Duodenal mucosa (tissue), 2 donors: ENCODE measurements around the gene HIGD1C.
"Not testable (repeated sequence)": the region's sequence is repeated elsewhere in the genome, so short reads cannot be mapped to it uniquely, and the experiment has no call there.

Source experiments
- H3K27ac ChIP-seq: one replicate; pipeline ENCODE4 v1.7.0; 2013; ENCODE audit warnings: low read depth, low read length
- H3K27me3 ChIP-seq, 2 donors: one replicate each; pipeline ENCODE4 v1.7.0; 2013; ENCODE audit warnings: low read length in 2 of 2, control low read depth in 1 of 2; ENCODE audit not compliant: insufficient read depth in 2 of 2, control insufficient read depth in 1 of 2
- H3K36me3 ChIP-seq, 2 donors: one replicate each; pipeline ENCODE4 v1.7.0; 2013; ENCODE audit warnings: low read length in 2 of 2, control low read depth in 1 of 2; ENCODE audit not compliant: insufficient read depth in 2 of 2, control insufficient read depth in 1 of 2
- H3K4me1 ChIP-seq, 2 donors: one replicate each; pipeline ENCODE4 v1.7.0; 2013; ENCODE audit warnings: low read length in 2 of 2, control low read depth in 1 of 2; ENCODE audit not compliant: insufficient read depth in 2 of 2, control insufficient read depth in 1 of 2
- H3K4me3 ChIP-seq, 2 donors: one replicate each; pipeline ENCODE4 v1.7.0; 2013; ENCODE audit warnings: low read length in 2 of 2, low read depth in 1 of 2
- H3K9ac ChIP-seq, 2 donors: one replicate each; pipeline ENCODE4 v1.7.0; 2013; ENCODE audit warnings: low read length in 2 of 2, low read depth in 1 of 2
- H3K9me3 ChIP-seq, 2 donors: one replicate each; pipeline ENCODE4 v1.7.0; 2013; ENCODE audit warnings: low read length in 2 of 2, control low read depth in 1 of 2; ENCODE audit not compliant: control insufficient read depth in 1 of 2

The HIGD1C gene

DNA sequence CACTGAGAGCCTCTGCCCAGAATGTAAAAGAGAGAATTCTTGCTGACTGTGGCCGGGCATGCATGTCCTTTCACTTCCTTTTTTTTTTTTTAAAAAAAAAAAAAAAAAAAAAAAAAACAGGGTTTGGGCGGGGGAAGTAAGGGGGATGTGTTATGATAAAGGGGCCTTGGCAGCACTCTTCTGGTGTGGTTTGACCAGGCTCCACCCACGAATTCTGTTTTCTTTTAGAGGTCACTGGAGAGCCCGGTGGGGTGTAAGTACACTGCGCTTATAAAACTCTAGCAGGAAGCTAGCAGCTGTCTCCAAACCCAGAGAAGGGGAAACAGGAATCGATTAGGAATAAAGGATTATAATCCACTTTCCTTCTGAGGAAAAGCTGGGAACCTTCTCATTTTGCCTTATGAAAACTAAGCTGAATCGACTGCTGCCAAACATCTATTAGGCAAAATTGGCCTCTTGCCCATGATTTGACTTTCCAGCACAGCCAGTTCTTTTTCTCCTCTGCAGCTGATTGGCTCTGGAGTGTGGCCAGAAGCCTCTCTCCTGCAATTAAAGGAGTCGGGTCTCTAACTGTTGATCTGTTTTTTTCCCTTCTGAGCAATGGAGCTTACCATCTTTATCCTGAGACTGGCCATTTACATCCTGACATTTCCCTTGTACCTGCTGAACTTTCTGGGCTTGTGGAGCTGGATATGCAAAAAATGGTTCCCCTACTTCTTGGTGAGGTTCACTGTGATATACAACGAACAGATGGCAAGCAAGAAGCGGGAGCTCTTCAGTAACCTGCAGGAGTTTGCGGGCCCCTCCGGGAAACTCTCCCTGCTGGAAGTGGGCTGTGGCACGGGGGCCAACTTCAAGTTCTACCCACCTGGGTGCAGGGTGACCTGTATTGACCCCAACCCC, 27.7 kb upstream of the HIGD1C start:
- Histone ChIP-seq H3K27me3 (no peaks in the 10 kb centered on the region), H3K27ac (peak overlapping the region; percentile 59), H3K9ac (peak overlapping the region; percentile 72 to 90), H3K36me3 (peaks cover 0 to 2% of the 10 kb centered on the region in 2 donors), H3K4me3 (peak overlapping the region; percentile 91 to 99), H3K4me1 (peaks cover 12 to 38% of the 10 kb centered on the region in 2 donors), H3K9me3 (no peaks in the 10 kb centered on the region)

- H3K4me1 ChIP-seq, result peaks cover 12 to 38% of the 10 kb centered on the region in 2 donors
- peak overlapping the region; percentile 48 for H3K27ac ChIP-seq
- peaks cover 0 to 7% of the 10 kb centered on the region in 2 donors for H3K36me3 ChIP-seq
- no peaks in the 10 kb centered on the region for H3K27me3 ChIP-seq
- H3K9ac ChIP-seq, result peak overlapping the region; percentile 72 to 90
- peak overlapping the region; percentile 91 to 99 for H3K4me3 ChIP-seq
- no peaks in the 10 kb centered on the region for H3K9me3 ChIP-seq
Measured at GRCh38 chr12:50925342-50925651, 27.0 kb upstream of the HIGD1C start.

GRCh38 chr12:50925920-50926319, 26.4 kb upstream of the HIGD1C start:
- Histone ChIP-seq H3K9ac (peak overlapping the region; percentile 72 to 90), H3K27ac (no peak overlapping the region), H3K4me3 (peak overlapping the region; percentile 91 to 99), H3K4me1 (peaks cover 12 to 41% of the 10 kb centered on the region in 2 donors), H3K36me3 (peaks cover 3 to 13% of the 10 kb centered on the region in 2 donors), H3K9me3 (no peaks in the 10 kb centered on the region), H3K27me3 (no peaks in the 10 kb centered on the region)

- Histone ChIP-seq H3K9ac (peak overlapping the region; percentile 72), H3K9me3 (no peaks in the 10 kb centered on the region), H3K27me3 (no peaks in the 10 kb centered on the region), H3K27ac (no peak overlapping the region), H3K36me3 (peaks cover 3 to 16% of the 10 kb centered on the region in 2 donors), H3K4me3 (peak overlapping the region; percentile 91 to 99), H3K4me1 (peaks cover 12 to 41% of the 10 kb centered on the region in 2 donors)
Measured at GRCh38 chr12:50926415-50926814, 25.9 kb upstream of the HIGD1C start.

GRCh38 chr12:50926932-50927331, 25.4 kb upstream of the HIGD1C start:
- not testable (repeated sequence) for H3K27me3 ChIP-seq, H3K9me3 ChIP-seq, H3K27ac ChIP-seq
- peaks cover 16 to 45% of the 10 kb centered on the region in 2 donors for H3K4me1 ChIP-seq
- peak overlapping the region; percentile 72 for H3K9ac ChIP-seq
- peak overlapping the region; percentile 91 to 99 for H3K4me3 ChIP-seq
- H3K36me3 ChIP-seq, result peaks cover 3 to 20% of the 10 kb centered on the region in 2 donors

GRCh38 chr12:50927356-50927755, 25.0 kb upstream of the HIGD1C start:
- H3K4me3 ChIP-seq, result peak overlapping the region; percentile 91 to 99

DNA sequence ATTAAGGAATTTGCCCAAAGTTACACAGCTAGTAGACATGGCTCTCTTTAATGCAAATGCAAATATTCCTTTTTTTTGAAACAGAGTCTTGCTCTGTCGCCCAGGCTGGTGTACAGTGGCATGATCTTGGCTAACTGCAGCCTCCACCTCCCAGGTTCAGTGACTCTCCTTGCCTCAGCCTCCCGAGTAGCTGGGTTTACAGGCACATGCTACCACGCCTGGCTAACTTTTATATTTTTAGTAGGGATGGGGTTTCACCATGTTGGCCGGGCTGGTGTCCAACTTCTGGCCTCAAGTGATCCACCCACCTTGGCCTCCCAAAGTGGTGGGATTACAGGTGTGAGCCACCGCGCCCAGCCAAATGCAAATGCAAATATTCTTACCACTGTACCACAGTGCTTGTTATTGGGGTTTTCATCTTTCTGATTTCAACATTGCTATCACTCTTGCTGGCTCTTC, 24.5 kb upstream of the HIGD1C start:
- no peaks in the 10 kb centered on the region for H3K9me3 ChIP-seq
- H3K36me3 ChIP-seq, result peaks cover 3 to 22% of the 10 kb centered on the region in 2 donors
- peaks cover 20 to 44% of the 10 kb centered on the region in 2 donors for H3K4me1 ChIP-seq
- peak overlapping the region; percentile 91 to 99 for H3K4me3 ChIP-seq
- H3K27ac ChIP-seq, result no peak overlapping the region
- no peak overlapping the region for H3K9ac ChIP-seq
- no peaks in the 10 kb centered on the region for H3K27me3 ChIP-seq

More at GRCh38 chr12:50927356-50927755, 25.0 kb upstream of the HIGD1C start:
- Histone ChIP-seq H3K9ac (peak overlapping the region; percentile 72), H3K27me3 (no peaks in the 10 kb centered on the region), H3K9me3 (no peaks in the 10 kb centered on the region), H3K4me1 (peaks cover 18 to 43% of the 10 kb centered on the region in 2 donors), H3K27ac (no peak overlapping the region), H3K36me3 (peaks cover 3 to 20% of the 10 kb centered on the region in 2 donors)

- Histone ChIP-seq H3K27ac (no peak overlapping the region), H3K9ac (peak overlapping the region in 1 of 2 donors; percentile 9), H3K4me1 (peaks cover 26 to 44% of the 10 kb centered on the region in 2 donors), H3K9me3 (no peaks in the 10 kb centered on the region), H3K36me3 (peaks cover 3 to 23% of the 10 kb centered on the region in 2 donors), H3K4me3 (peak overlapping the region; percentile 91 to 99), H3K27me3 (no peaks in the 10 kb centered on the region)
Measured at GRCh38 chr12:50928392-50928791, 24.0 kb upstream of the HIGD1C start.

- H3K9ac ChIP-seq, result no peak overlapping the region
- no peak overlapping the region for H3K27ac ChIP-seq
Measured at GRCh38 chr12:50929831-50930230, 22.5 kb upstream of the HIGD1C start.

DNA sequence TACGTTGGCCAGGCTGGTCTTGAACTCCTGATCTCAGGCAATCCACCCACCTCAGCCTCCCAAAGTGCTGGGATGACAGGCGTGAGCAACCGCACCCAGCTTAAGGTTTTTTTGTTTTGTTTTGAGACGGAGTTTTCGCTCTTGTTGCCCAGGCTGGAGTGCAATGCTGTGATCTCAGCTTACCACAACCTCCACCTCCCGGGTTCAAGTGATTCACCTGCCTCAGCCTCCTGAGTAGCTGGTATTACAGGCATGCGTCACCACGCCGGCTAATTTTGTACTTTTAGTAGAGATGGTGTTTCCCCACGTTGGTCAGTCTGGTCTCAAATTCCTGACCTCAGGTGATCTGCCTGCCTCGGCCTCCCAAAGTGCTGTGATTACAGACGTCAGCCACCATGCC, 21.9 kb upstream of the HIGD1C start:
- not testable (repeated sequence) for H3K4me3 ChIP-seq, H3K9ac ChIP-seq, H3K9me3 ChIP-seq, H3K27me3 ChIP-seq, H3K27ac ChIP-seq
- H3K4me1 ChIP-seq, result peaks cover 47 to 57% of the 10 kb centered on the region in 2 donors
- peaks cover 3 to 27% of the 10 kb centered on the region in 2 donors for H3K36me3 ChIP-seq

More at GRCh38 chr12:50929831-50930230, 22.5 kb upstream of the HIGD1C start:
- Histone ChIP-seq H3K4me1 (peaks cover 40 to 53% of the 10 kb centered on the region in 2 donors), H3K36me3 (peaks cover 3 to 27% of the 10 kb centered on the region in 2 donors), H3K4me3 (no peak overlapping the region), H3K27me3 (no peaks in the 10 kb centered on the region), H3K9me3 (no peaks in the 10 kb centered on the region)
